SK-N-SH (cell line): ENCODE measurements around the gene IL1RAP. TPM values are rescaled to one million over a fixed set of nuclear protein-coding genes. Genes with fewer than 3 reads are reported as not detected.

ENCODE experiments used
- CTCF ChIA-PET: fragments of 300-600, 350-600 bp; formaldehyde crosslinking; extraction: SDS; loops from one replicate; lab custom pipeline; 2021; lab: Yijun Ruan, JAX
- POLR2A ChIA-PET: fragments of 350-600 bp; sonication (Branson Sonifier 250); formaldehyde crosslinking; extraction: SDS; loops from one replicate; lab custom pipeline; 2020; ENCODE audit warnings: antibody characterized with exemption, inconsistent platforms; lab: Yijun Ruan, JAX
- DNase-seq: peaks from one replicate; pipeline ENCODE4 v3.0.0; 2012
- H2AFZ ChIP-seq: fragments of 200-600 bp; sonication (generic); 2 replicates; pipeline ENCODE4 v1.8.1; 2016; ENCODE audit warnings: antibody characterized with exemption, mild to moderate bottlenecking, low read depth
- H3F3A ChIP-seq: fragments of 200-600 bp; sonication (generic); replicated peaks from 2 replicates; pipeline ENCODE3; 2016; ENCODE audit warnings: antibody characterized with exemption, mild to moderate bottlenecking; ENCODE audit not compliant: insufficient read depth
- H3K27ac ChIP-seq, 2 experiments: fragments of 200-500 bp in 1 of 2; fragments of 200-600 bp in 1 of 2; sonication (Bioruptor generic) in 1 of 2; sonication (generic), shearing (Covaris generic) in 1 of 2; 2 replicates each; pipeline versions ENCODE4 v1.5.1 to v1.6.1; 2014 to 2016; ENCODE audit warnings: low read depth in 2 of 2, inconsistent platforms in 1 of 2, low read length in 1 of 2, mild to moderate bottlenecking in 1 of 2, mixed read lengths in 1 of 2
- H3K27me3 ChIP-seq: fragments of 200-600 bp; sonication (generic), shearing (Covaris generic); 2 replicates; pipeline ENCODE4 v1.6.1; 2016; ENCODE audit warnings: mixed run types; ENCODE audit not compliant: insufficient read depth
- H3K36me3 ChIP-seq, 2 experiments: fragments of 200-500 bp in 1 of 2; fragments of 200-600 bp in 1 of 2; sonication (Bioruptor generic) in 1 of 2; sonication (generic) in 1 of 2; replicated peaks in 1 of 2; 2 replicates each; pipeline versions ENCODE3 to v1.5.1; 2014 to 2016; ENCODE audit warnings: low read length in 1 of 2, mild to moderate bottlenecking in 1 of 2; ENCODE audit not compliant: insufficient read depth in 2 of 2, control insufficient read depth in 1 of 2
- H3K4me1 ChIP-seq, 2 experiments: fragments of 200-500 bp in 1 of 2; fragments of 200-600 bp in 1 of 2; sonication (Bioruptor generic) in 1 of 2; sonication (generic), shearing (Covaris generic) in 1 of 2; 2 replicates each; pipeline versions ENCODE4 v1.5.1 to v1.6.1; 2014 to 2016; ENCODE audit warnings: low read depth in 1 of 2, low read length in 1 of 2, mixed run types in 1 of 2; ENCODE audit not compliant: insufficient read depth in 2 of 2, control insufficient read depth in 1 of 2
- H3K4me2 ChIP-seq: fragments of 200-600 bp; sonication (generic), shearing (Covaris generic); 2 replicates; pipeline ENCODE4 v1.6.1; 2017; ENCODE audit warnings: mixed run types
- H3K4me3 ChIP-seq, 2 experiments: fragments of 200-500 bp in 1 of 2; fragments of 200-600 bp in 1 of 2; sonication (Bioruptor generic) in 1 of 2; sonication (generic), shearing (Covaris generic) in 1 of 2; 2 replicates each; pipeline versions ENCODE4 v1.5.1 to v1.8.1; 2014 to 2016; ENCODE audit warnings: low read depth in 2 of 2, inconsistent platforms in 1 of 2, low read length in 1 of 2, mild to moderate bottlenecking in 1 of 2, mixed read lengths in 1 of 2, moderate library complexity in 1 of 2
- H3K79me2 ChIP-seq: fragments of 200-600 bp; sonication (generic); 2 replicates; pipeline ENCODE4 v1.8.1; 2017; ENCODE audit warnings: mild to moderate bottlenecking; ENCODE audit not compliant: insufficient read depth
- H3K9ac ChIP-seq: fragments of 200-600 bp; sonication (generic); 2 replicates; pipeline ENCODE4 v1.6.1; 2017; ENCODE audit warnings: mixed run types
- H3K9me2 ChIP-seq: fragments of 200-600 bp; sonication (generic); 2 replicates; pipeline ENCODE4 v1.6.1; 2017; ENCODE audit warnings: mixed run types
- H3K9me3 ChIP-seq: fragments of 200-600 bp; sonication (generic); 2 replicates; pipeline ENCODE4 v1.6.1; 2017; ENCODE audit warnings: mixed run types, mild to moderate bottlenecking, moderate library complexity
- H4K20me1 ChIP-seq: fragments of 200-600 bp; sonication (generic); 2 replicates; pipeline ENCODE4 v1.6.1; 2017; ENCODE audit warnings: mild to moderate bottlenecking, mixed run types; ENCODE audit not compliant: insufficient read depth
- CHD2 ChIP-seq: fragments of 150-350 bp; IDR thresholded peaks from 2 replicates; pipeline ENCODE4 v1.6.1; 2018; ENCODE audit warnings: low read length; ENCODE audit not compliant: partially characterized antibody
- ELF1 ChIP-seq: IDR thresholded peaks from 2 replicates; pipeline ENCODE4 v1.4.0; 2012
- EP300 ChIP-seq, 2 experiments: IDR thresholded peaks; 2 replicates each; pipeline versions ENCODE4 v1.4.0 to v1.6.1; 2012; ENCODE audit warnings: borderline replicate concordance in 1 of 2, low read depth in 1 of 2, low read length in 1 of 2
- FOSL2 ChIP-seq: IDR thresholded peaks from 2 replicates; pipeline ENCODE4 v1.4.0; 2012; ENCODE audit warnings: low read depth, mild to moderate bottlenecking, moderate library complexity, borderline replicate concordance
- FOXM1 ChIP-seq: IDR thresholded peaks from 2 replicates; pipeline ENCODE4 v1.4.0; 2012; ENCODE audit warnings: low read depth, mild to moderate bottlenecking
- GABPA ChIP-seq: IDR thresholded peaks from 2 replicates; pipeline ENCODE4 v1.4.0; 2012; ENCODE audit warnings: low read depth, mild to moderate bottlenecking
- GATA2 ChIP-seq: sonication (generic); formaldehyde crosslinking; IDR thresholded peaks from 2 replicates; pipeline ENCODE4 v1.5.0; 2020; ENCODE audit warnings: mild to moderate bottlenecking, missing genetic modification reagents
- MEF2A ChIP-seq: IDR thresholded peaks from 2 replicates; pipeline ENCODE4 v1.4.0; 2012; ENCODE audit warnings: low read depth, borderline replicate concordance
- NFIC ChIP-seq: IDR thresholded peaks from 2 replicates; pipeline ENCODE4 v1.4.0; 2012; ENCODE audit warnings: borderline replicate concordance
- SIN3A ChIP-seq: IDR thresholded peaks from 2 replicates; pipeline ENCODE4 v1.6.1; 2012; ENCODE audit warnings: low read depth, mild to moderate bottlenecking, low read length, moderate library complexity, borderline replicate concordance
- SMC3 ChIP-seq: IDR thresholded peaks from 2 replicates; pipeline ENCODE4 v1.6.1; 2012; ENCODE audit warnings: low read depth, low read length, improper control_type of control experiment
- TAF1 ChIP-seq: IDR thresholded peaks from 2 replicates; pipeline ENCODE4 v1.6.1; 2012; ENCODE audit warnings: low read depth, mild to moderate bottlenecking, low read length, moderate library complexity, borderline replicate concordance
- TEAD4 ChIP-seq: IDR thresholded peaks from 2 replicates; pipeline ENCODE4 v1.4.0; 2012; ENCODE audit warnings: mild to moderate bottlenecking, borderline replicate concordance; ENCODE audit not compliant: insufficient read depth
- YY1 ChIP-seq: IDR thresholded peaks from 2 replicates; pipeline ENCODE4 v1.4.0; 2012; ENCODE audit warnings: low read depth, mild to moderate bottlenecking
- WGBS: methylation state at CpG from one replicate; pipeline ENCODE4 v1.1.6; 2017; ENCODE audit warnings: low lambda C conversion rate; 5-methylcytosine and 5-hydroxymethylcytosine counted together
- polyA plus RNA-seq, 3 experiments: library from polyadenylated mRNA; depleted of rRNA; stranded (reverse); fragments of >200 nt; gene quantifications; 2 replicates each; pipeline ENCODE4 v1.2.3, GENCODE V29; 2012
- TF ChIP-seq, protein P1 (sequence below): IDR thresholded peaks from 2 replicates; pipeline ENCODE4; 2012
- TF ChIP-seq, protein P2 (sequence below): IDR thresholded peaks from 2 replicates; pipeline ENCODE4 v1.4.0; 2012; ENCODE audit warnings: low read depth, borderline replicate concordance
- TF ChIP-seq, protein P3 (sequence below): IDR thresholded peaks from 2 replicates; pipeline ENCODE4 v1.4.0; 2012; ENCODE audit warnings: low read depth
- TF ChIP-seq, protein P4 (sequence below): fragments of 150-350 bp; IDR thresholded peaks from 2 replicates; pipeline ENCODE4 v1.6.1; 2016; ENCODE audit warnings: mild to moderate bottlenecking, low read depth, low read length
- TF ChIP-seq, protein P5 (sequence below): IDR thresholded peaks from 2 replicates; pipeline ENCODE4 v1.6.1; 2012; ENCODE audit warnings: mild to moderate bottlenecking, low read depth, low read length, moderate library complexity

IL1RAP gene
- polyA plus RNA-seq, 1 of the 3 experiments (the other 2 are of a cell fraction): 7.6 TPM

DNA sequence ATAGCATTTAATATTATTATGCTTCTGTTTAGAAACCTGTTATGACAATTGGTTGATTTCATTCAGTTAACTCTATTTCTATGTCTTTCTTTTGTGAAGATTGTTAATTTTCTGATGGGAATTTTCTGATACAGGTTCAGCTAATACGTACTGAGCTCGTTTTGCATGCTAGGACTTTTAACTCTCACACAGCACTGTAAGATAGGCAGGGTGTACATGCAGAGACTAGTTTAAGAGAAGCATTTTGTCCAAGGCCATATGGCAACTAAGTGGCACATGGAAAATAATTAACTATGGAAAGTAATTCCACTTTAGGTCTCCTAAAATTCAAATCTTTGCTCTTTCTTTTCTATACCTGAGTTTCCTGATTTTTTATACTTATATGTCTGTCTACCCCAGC lies 81.9 kb downstream of the IL1RAP start:
- H3F3A ChIP-seq: no peaks in the 10 kb centered on the region
- H4K20me1 ChIP-seq: no peaks in the 10 kb centered on the region
- H3K4me1 ChIP-seq: peaks cover 0 to 12% of the 10 kb centered on the region in 2 experiments; a peak in 1 of 4 replicates
- ChIA-PET POLR2A (no interaction called here), CTCF (no interaction called here)
- no peak for TF ChIP-seq FOXM1
- TF ChIP-seq NFIC: no peak
- TF ChIP-seq MEF2A: no peak
- TF ChIP-seq FOSL2: no peak
- no peak for TF ChIP-seq ELF1
- TF ChIP-seq CHD2: no peak
- no peak for TF ChIP-seq TAF1
- TF ChIP-seq, protein P1, sequence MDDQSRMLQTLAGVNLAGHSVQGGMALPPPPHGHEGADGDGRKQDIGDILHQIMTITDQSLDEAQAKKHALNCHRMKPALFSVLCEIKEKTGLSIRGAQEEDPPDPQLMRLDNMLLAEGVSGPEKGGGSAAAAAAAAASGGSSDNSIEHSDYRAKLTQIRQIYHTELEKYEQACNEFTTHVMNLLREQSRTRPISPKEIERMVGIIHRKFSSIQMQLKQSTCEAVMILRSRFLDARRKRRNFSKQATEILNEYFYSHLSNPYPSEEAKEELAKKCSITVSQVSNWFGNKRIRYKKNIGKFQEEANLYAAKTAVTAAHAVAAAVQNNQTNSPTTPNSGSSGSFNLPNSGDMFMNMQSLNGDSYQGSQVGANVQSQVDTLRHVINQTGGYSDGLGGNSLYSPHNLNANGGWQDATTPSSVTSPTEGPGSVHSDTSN: no peak
- TF ChIP-seq, protein P2, sequence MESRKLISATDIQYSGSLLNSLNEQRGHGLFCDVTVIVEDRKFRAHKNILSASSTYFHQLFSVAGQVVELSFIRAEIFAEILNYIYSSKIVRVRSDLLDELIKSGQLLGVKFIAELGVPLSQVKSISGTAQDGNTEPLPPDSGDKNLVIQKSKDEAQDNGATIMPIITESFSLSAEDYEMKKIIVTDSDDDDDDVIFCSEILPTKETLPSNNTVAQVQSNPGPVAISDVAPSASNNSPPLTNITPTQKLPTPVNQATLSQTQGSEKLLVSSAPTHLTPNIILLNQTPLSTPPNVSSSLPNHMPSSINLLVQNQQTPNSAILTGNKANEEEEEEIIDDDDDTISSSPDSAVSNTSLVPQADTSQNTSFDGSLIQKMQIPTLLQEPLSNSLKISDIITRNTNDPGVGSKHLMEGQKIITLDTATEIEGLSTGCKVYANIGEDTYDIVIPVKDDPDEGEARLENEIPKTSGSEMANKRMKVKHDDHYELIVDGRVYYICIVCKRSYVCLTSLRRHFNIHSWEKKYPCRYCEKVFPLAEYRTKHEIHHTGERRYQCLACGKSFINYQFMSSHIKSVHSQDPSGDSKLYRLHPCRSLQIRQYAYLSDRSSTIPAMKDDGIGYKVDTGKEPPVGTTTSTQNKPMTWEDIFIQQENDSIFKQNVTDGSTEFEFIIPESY: no peak
- H3K9ac ChIP-seq: no peak overlapping the region
- H3K36me3 ChIP-seq: peaks cover 0 to 4% of the 10 kb centered on the region in 2 experiments
- no peak overlapping the region for H2AFZ ChIP-seq
- no peak overlapping the region for H3K4me2 ChIP-seq
- no peak for DNase-seq
- no peaks in the 10 kb centered on the region; the same call in 1 of the 2 replicates for H3K79me2 ChIP-seq
- H3K27me3 ChIP-seq: no peaks in the 10 kb centered on the region
- H3K4me3 ChIP-seq: no peak overlapping the region
- no peaks in the 10 kb centered on the region for H3K9me3 ChIP-seq
- H3K9me2 ChIP-seq: no peaks in the 10 kb centered on the region
- H3K27ac ChIP-seq: no peak overlapping the region
- 34% methylated on average over 2 of the region's 2 CpGs for whole genome bisulfite sequencing

DNA sequence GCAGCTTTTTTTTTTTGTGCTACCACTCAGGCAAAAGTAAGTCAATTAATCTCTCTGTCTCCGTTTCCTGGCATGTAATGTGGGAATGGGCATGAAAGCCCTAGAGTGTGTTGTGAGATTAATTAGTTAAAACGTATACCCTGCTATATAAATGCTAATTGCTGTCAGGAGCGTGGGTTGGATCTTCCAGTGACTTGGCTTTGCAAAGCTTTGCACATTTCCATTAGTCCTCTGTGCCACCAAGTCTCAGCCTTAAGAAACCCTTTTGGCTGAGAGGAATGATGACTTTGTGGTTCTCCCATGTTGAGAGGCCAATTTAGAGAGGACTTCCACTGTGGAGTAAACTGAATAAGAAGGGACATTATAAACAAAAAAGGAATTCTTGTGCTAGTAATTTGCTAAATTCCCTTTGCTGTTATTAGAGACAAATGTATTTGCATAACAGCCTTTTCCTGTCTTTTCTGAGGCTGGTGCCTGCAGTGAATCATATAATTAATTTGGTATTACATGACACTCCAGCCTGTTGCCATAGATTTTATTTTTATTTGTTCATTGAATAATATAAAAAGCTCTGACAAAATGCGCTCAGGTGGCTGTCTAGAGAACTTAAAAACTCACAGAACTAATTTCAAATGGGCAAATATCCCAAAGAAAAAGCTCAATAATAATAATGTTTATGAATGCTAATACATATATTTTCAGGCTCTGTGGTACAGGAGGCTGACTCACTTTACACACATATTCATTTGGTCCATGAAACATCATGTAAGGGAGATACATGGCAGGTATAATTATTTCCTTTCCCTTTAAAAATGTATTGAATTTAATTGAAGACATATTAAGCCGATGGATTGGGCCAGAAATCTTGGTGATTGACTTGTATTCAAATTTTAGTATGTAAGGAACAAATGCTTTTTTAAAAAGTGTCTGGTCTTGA lies 82.7 kb downstream of the IL1RAP start:
- Histone ChIP-seq H3K9me2 (no peaks in the 10 kb centered on the region), H3K9me3 (no peaks in the 10 kb centered on the region), H4K20me1 (no peaks in the 10 kb centered on the region), H3K27ac (peak overlapping the region in 1 of 2 experiments; percentile 6; a peak in 1 of 4 replicates), H3K4me2 (no peak overlapping the region), H2AFZ (no peak overlapping the region), H3K4me3 (no peak overlapping the region), H3K79me2 (no peaks in the 10 kb centered on the region; the same call in 1 of the 2 replicates), H3K27me3 (no peaks in the 10 kb centered on the region), H3F3A (no peaks in the 10 kb centered on the region), H3K9ac (no peak overlapping the region), H3K36me3 (peaks cover 0 to 4% of the 10 kb centered on the region in 2 experiments), H3K4me1 (peaks cover 0 to 17% of the 10 kb centered on the region in 2 experiments; a peak in 1 of 4 replicates)
- ChIA-PET CTCF (no interaction called here), POLR2A (no interaction called here)
- no peak for DNase-seq
- WGBS: 38% methylated on average over 5 of the region's 5 CpGs
- TF ChIP-seq GABPA (no peak), GATA2 (CRISPR knock-in tag) (no peak), TEAD4 (no peak), SMC3 (no peak), NFIC (no peak), EP300 (IDR thresholded peaks at IDR 0.05; ENCODE audit: borderline replicate concordance in 1 of 2, low read depth in 1 of 2, low read length in 1 of 2) (no peak), SIN3A (no peak), YY1 (no peak)
- TF ChIP-seq, protein P3, sequence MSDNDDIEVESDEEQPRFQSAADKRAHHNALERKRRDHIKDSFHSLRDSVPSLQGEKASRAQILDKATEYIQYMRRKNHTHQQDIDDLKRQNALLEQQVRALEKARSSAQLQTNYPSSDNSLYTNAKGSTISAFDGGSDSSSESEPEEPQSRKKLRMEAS: no peak
- TF ChIP-seq, protein P4, sequence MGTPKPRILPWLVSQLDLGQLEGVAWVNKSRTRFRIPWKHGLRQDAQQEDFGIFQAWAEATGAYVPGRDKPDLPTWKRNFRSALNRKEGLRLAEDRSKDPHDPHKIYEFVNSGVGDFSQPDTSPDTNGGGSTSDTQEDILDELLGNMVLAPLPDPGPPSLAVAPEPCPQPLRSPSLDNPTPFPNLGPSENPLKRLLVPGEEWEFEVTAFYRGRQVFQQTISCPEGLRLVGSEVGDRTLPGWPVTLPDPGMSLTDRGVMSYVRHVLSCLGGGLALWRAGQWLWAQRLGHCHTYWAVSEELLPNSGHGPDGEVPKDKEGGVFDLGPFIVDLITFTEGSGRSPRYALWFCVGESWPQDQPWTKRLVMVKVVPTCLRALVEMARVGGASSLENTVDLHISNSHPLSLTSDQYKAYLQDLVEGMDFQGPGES: no peak
- TF ChIP-seq, protein P5, sequence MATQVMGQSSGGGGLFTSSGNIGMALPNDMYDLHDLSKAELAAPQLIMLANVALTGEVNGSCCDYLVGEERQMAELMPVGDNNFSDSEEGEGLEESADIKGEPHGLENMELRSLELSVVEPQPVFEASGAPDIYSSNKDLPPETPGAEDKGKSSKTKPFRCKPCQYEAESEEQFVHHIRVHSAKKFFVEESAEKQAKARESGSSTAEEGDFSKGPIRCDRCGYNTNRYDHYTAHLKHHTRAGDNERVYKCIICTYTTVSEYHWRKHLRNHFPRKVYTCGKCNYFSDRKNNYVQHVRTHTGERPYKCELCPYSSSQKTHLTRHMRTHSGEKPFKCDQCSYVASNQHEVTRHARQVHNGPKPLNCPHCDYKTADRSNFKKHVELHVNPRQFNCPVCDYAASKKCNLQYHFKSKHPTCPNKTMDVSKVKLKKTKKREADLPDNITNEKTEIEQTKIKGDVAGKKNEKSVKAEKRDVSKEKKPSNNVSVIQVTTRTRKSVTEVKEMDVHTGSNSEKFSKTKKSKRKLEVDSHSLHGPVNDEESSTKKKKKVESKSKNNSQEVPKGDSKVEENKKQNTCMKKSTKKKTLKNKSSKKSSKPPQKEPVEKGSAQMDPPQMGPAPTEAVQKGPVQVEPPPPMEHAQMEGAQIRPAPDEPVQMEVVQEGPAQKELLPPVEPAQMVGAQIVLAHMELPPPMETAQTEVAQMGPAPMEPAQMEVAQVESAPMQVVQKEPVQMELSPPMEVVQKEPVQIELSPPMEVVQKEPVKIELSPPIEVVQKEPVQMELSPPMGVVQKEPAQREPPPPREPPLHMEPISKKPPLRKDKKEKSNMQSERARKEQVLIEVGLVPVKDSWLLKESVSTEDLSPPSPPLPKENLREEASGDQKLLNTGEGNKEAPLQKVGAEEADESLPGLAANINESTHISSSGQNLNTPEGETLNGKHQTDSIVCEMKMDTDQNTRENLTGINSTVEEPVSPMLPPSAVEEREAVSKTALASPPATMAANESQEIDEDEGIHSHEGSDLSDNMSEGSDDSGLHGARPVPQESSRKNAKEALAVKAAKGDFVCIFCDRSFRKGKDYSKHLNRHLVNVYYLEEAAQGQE: no peak
